Cardiac muscle cell (in vitro differentiated cells and primary cell): ENCODE measurements around the gene TMEM167B. TPM values are rescaled to one million over a fixed set of nuclear protein-coding genes. Genes with fewer than 3 reads are reported as not detected.

Experiments used
- DNase-seq, 2 donors: peaks; one replicate each; pipeline versions ENCODE4 v3.0.0 to v3.0.0-alpha.2; 2010 to 2017; ENCODE audit warnings: low read depth in 1 of 2, low spot score in 1 of 2
- H3K27ac ChIP-seq: fragments of 200-600 bp; sonication (generic); 2 replicates; pipeline ENCODE4 v1.5.1; 2016
- H3K27me3 ChIP-seq: fragments of 200-600 bp; sonication (generic); 2 replicates; pipeline ENCODE4 v1.6.0; 2016; ENCODE audit warnings: control low read depth
- H3K36me3 ChIP-seq: fragments of 200-600 bp; sonication (generic); 2 replicates; pipeline ENCODE4 v1.5.1; 2016; ENCODE audit warnings: control low read depth
- H3K4me1 ChIP-seq: fragments of 200-600 bp; sonication (generic); 2 replicates; pipeline ENCODE4 v1.8.1; 2017; ENCODE audit warnings: low read depth, mild to moderate bottlenecking, mixed run types
- H3K4me3 ChIP-seq: fragments of 200-600 bp; sonication (generic); 2 replicates; pipeline ENCODE4 v1.5.1; 2016; ENCODE audit warnings: mild to moderate bottlenecking
- H3K9me3 ChIP-seq: fragments of 200-600 bp; sonication (generic); 2 replicates; pipeline ENCODE4 v1.5.1; 2017; ENCODE audit warnings: low read depth, mild to moderate bottlenecking, control low read depth
- polyA plus RNA-seq: library from polyadenylated mRNA; unstranded; fragments of >200 nt; fragmentation: Nextera tagmentation; extraction: Ambion mirVana; gene quantifications from 2 replicates; pipeline ENCODE4 v1.2.1, GENCODE V29; 2016
- total RNA-seq: library from RNA; depleted of rRNA; stranded (reverse); fragments of >200 nt; gene quantifications from 2 replicates; pipeline ENCODE4 v1.2.3, GENCODE V29; 2016
- TF ChIP-seq, protein P1 (sequence below): IDR thresholded peaks from 2 replicates; pipeline ENCODE4 v1.5.1; 2012; ENCODE audit warnings: low read depth, mild to moderate bottlenecking, low read length

Gene TMEM167B
- total and polyA plus RNA-seq, 2 experiments from 2014 or later, result 18.7 to 19.3 TPM

DNA sequence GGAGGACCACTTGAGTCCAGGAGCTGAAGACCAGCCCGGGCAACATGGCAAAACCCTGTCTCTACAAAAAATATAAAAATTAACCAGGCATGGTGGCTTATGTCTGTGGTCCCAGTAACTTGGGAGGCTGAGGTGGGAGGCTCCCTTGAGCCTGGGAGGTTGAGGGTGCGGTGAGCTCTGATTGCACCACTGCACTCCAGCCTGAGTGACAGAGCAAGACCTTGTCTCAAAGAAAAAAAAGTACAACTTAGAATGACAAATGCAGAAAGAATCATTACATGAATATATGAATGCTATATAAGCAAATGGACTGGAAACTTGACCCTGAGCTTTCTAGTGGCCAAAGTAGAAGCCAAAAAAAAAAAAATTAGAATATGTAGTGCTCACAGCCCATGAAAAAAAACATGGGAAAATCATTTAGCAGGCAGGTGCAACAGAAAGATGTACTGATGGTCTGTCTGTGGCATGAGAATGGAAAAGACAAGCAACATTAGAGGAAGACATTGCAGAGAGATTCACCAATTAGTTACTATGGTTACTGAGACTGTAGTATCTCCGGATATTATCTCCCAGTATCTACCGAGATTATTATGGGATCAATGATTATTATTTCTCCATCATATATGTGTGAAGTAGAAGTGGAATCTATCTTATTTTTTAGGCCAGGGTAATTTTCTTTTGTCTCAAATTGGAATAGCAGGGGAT, 42.6 kb downstream of the TMEM167B start:
- Histone ChIP-seq H3K27me3 (no peaks in the 10 kb centered on the region), H3K36me3 (no peaks in the 10 kb centered on the region), H3K4me3 (no peak overlapping the region), H3K27ac (no peak overlapping the region), H3K9me3 (no peaks in the 10 kb centered on the region), H3K4me1 (no peaks in the 10 kb centered on the region)
- DNase-seq, result no peak
- TF ChIP-seq, protein P1, sequence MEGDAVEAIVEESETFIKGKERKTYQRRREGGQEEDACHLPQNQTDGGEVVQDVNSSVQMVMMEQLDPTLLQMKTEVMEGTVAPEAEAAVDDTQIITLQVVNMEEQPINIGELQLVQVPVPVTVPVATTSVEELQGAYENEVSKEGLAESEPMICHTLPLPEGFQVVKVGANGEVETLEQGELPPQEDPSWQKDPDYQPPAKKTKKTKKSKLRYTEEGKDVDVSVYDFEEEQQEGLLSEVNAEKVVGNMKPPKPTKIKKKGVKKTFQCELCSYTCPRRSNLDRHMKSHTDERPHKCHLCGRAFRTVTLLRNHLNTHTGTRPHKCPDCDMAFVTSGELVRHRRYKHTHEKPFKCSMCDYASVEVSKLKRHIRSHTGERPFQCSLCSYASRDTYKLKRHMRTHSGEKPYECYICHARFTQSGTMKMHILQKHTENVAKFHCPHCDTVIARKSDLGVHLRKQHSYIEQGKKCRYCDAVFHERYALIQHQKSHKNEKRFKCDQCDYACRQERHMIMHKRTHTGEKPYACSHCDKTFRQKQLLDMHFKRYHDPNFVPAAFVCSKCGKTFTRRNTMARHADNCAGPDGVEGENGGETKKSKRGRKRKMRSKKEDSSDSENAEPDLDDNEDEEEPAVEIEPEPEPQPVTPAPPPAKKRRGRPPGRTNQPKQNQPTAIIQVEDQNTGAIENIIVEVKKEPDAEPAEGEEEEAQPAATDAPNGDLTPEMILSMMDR, result no peak

DNA sequence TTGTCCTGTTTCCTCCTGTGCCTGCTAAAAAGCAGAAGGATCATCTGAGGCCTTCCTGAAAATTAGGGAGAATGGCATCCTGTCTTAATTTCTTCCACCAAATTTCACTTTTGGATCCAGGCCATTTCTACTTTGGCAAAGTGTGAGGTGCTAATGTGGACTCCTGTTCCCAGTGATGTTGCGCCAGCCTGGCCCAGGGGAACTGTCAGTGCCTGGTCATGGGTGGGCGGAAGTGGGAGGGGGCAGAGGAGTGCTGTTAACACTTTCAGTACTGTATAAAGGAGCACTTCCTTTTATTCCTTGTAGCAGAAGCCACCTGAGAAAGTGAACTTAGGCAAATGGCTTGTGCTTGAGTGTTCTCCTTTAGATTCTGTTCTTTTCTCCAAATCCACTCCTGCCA, 43.3 kb downstream of the TMEM167B start:
- H3K36me3 ChIP-seq, result no peaks in the 10 kb centered on the region
- DNase-seq, result peak in 1 of 2 donors; percentile 29

DNA sequence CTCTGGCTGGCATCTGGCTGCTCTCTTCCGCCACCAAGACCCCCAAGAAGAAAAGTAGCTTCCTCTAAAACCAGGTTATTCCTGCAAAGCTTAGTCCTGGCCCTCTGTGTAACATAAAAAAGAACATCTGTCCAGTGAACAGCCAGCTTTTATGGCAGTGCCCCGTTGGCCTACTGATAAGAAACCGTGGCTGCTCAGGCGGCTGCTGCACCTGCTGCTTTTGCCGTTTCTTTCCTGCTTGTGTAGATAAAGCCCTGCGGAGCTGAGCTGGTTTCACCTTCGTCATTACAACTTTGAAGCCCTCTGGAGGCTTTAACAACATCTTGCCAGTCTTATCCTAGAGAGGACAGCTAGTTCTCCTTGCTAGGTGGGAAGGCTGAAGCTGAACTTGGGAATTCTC, 43.9 kb downstream of the TMEM167B start:
- Histone ChIP-seq H3K27ac (no peak overlapping the region), H3K4me3 (no peak overlapping the region), H3K27me3 (no peaks in the 10 kb centered on the region), H3K4me1 (no peaks in the 10 kb centered on the region), H3K9me3 (no peaks in the 10 kb centered on the region), H3K36me3 (no peaks in the 10 kb centered on the region)
- no peak for DNase-seq
- TF ChIP-seq, protein P1, result no peak

More for the DNA sequence above, 43.3 kb downstream of the TMEM167B start:
- TF ChIP-seq, protein P1, result no peak
- Histone ChIP-seq H3K4me3 (no peak overlapping the region), H3K4me1 (no peaks in the 10 kb centered on the region), H3K27ac (no peak overlapping the region), H3K9me3 (no peaks in the 10 kb centered on the region), H3K27me3 (no peaks in the 10 kb centered on the region)

DNA sequence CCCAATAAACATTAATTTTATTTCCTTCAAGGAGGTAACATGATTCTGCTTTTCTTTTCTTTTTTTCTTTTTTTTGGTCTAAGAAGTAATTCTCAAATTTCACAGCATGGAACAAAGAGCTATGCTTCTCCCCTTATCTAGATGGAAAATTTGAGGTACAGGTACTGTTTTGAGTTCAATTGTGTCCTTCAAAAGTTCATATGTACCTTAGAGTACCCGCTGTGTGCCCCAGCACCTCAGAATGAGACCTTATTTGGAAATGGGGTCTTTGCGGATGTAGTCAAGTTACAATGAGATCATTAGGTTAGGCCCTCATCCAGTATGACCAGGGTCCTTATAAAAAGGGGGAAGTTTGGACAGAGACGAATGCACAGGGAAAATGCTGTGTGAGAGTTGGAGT, 45.4 kb downstream of the TMEM167B start:
- no peaks in the 10 kb centered on the region for H3K27me3 ChIP-seq
- no peaks in the 10 kb centered on the region for H3K4me1 ChIP-seq
- H3K36me3 ChIP-seq, result no peaks in the 10 kb centered on the region
- no peaks in the 10 kb centered on the region for H3K9me3 ChIP-seq
- no peak overlapping the region for H3K27ac ChIP-seq
- no peak for DNase-seq
- H3K4me3 ChIP-seq, result no peak overlapping the region
- TF ChIP-seq, protein P1, result no peak

DNA sequence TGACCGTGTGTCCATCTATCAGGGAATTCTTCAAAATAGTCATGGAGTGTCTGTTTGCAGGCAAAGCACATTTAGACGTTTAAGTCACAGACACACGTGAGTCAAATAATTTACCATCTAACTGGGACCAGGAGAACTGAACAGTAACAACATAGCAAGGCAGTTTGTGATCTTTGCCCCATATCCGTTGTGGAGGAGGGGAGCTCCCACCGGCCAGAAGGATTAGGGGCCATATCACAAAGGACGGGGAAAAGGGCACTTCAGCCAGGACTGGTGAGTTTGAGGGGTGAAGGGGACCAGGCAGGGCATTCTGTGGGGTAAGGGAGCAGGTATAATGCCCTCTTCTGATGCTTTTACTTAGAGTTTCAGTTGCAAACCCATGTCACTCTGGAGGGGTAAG, 46.2 kb downstream of the TMEM167B start:
- no peak for DNase-seq

More for the DNA sequence above, 46.2 kb downstream of the TMEM167B start:
- TF ChIP-seq, protein P1, result no peak
- no peak overlapping the region for H3K27ac ChIP-seq
- no peaks in the 10 kb centered on the region for H3K4me1 ChIP-seq
- no peaks in the 10 kb centered on the region for H3K27me3 ChIP-seq
- no peaks in the 10 kb centered on the region for H3K9me3 ChIP-seq
- no peaks in the 10 kb centered on the region for H3K36me3 ChIP-seq
- H3K4me3 ChIP-seq, result no peak overlapping the region
